CD4-positive, alpha-beta T cell treated with Interleukin-1 beta for 1 hour (primary cell): ENCODE data around the gene XRN2.

Source experiments
- DNase-seq, 2 donors: peaks; one replicate each; pipeline ENCODE4 v3.0.0-alpha.2; 2020 to 2022

Gene XRN2

GRCh38 chr20:21433329-21433890 is 130.3 kb downstream of the XRN2 start:
- DNase-seq, result no peak

DNA sequence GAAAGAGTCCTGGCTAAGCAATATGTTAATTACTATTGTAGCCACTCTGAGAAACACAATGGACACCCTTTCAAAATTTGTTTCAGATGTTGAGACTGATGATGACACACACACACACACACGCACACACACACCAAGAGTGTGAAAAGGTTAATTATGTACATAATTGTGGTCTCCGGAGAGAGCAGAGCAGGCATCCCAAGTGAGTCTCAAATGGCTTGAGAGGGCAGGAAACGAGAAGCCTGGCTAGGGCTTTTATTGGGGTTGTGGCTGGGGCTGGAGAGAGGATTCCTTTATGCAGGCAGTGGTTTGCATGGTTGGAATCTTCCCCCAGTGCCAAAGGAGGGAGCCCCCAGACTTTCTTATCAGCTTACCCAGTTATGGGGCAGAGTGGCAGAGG is 132.4 kb downstream of the XRN2 start:
- no peak for DNase-seq

DNA sequence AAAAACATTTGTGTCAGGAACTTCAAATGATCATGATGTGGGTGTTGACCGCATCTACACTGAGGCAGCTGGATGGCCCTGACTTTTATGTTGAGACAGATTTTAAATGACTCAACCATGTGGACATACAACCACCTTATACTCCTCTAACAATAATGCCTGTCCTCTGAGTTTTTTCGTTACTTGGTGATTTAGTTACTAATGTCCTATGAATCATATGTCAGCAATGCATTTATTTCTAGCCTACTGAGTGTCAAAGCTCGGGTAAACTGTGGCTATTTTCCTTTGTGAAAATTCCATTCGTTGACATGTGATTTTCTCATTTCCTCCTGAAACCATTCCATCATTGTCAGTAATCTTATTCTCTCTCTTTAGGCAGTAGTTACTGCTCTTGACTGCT is 133.1 kb downstream of the XRN2 start:
- no peak for DNase-seq

DNA sequence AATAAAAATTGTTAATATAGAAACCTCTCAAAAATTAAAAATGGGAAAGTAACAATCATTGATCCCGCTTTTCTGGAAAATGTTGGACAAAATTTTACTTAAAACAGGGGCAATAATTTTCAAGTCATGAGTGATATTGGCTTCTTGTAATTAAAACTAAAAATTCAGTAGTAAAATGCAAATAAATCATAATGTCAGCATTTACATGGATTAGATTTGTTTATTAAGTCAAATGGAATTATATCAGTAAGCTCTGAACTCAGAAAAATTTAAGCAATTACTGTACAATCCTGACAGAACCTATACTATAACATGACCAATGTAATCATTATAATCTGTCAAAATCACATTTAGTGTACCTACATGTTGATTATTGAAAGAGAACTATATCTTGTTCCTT is 134.1 kb downstream of the XRN2 start:
- DNase-seq, result no peak

GRCh38 chr20:21437816-21438215 is 134.7 kb downstream of the XRN2 start:
- no peak for DNase-seq
